Peyer's patch (tissue), 4 donors: Measurements from ENCODE around the gene IL22RA1. TPM values are rescaled to one million over a fixed set of nuclear protein-coding genes. Genes with fewer than 3 reads are reported as not detected.

ENCODE experiments used
- DNase-seq, 3 donors: peaks; one replicate each; pipeline ENCODE4 v3.0.0-alpha.2; 2017 to 2019
- H3K27ac ChIP-seq, 4 donors: fragments of 200-600 bp; sonication (generic); one replicate each; pipeline ENCODE4 v1.5.1; 2016 to 2019
- H3K27me3 ChIP-seq, 2 donors: fragments of 200-600 bp; sonication (generic); one replicate each; pipeline ENCODE4 v1.5.1; 2019
- H3K36me3 ChIP-seq, 3 donors: fragments of 200-600 bp; sonication (generic); one replicate each; pipeline ENCODE4 v1.5.1; 2016 to 2019
- H3K4me1 ChIP-seq, 4 donors: fragments of 200-600 bp; sonication (generic); one replicate each; pipeline ENCODE4 v1.5.1; 2016 to 2019
- H3K4me3 ChIP-seq, 4 donors: fragments of 200-600 bp; sonication (generic); 1 replicate in 3 of 4; 2 replicates in 1 of 4; pipeline ENCODE4 v1.5.1; 2016 to 2019; ENCODE audit warnings: mild to moderate bottlenecking in 1 of 4
- H3K9me3 ChIP-seq, 4 donors: fragments of 200-600 bp; sonication (generic); one replicate each; pipeline ENCODE4 v1.5.1; 2016 to 2019; ENCODE audit warnings: mild to moderate bottlenecking in 1 of 4
- CTCF ChIP-seq, 6 experiments: fragments of 450-650 bp in 4 of 6; fragments of 200-600 bp in 2 of 6; sonication (generic) in 1 of 6; IDR thresholded peaks; one replicate each; pipeline ENCODE4 v1.5.1; 2017 to 2019; ENCODE audit warnings: antibody characterized with exemption in 6 of 6, mild to moderate bottlenecking in 3 of 6, moderate library complexity in 1 of 6
- POLR2A ChIP-seq, 2 donors: fragments of 450-650 bp; IDR thresholded peaks; one replicate each; pipeline ENCODE4 v1.5.1; 2017; ENCODE audit warnings: antibody characterized with exemption in 2 of 2, mild to moderate bottlenecking in 2 of 2, moderate library complexity in 2 of 2
- total RNA-seq, 4 donors: library from RNA; depleted of rRNA; stranded (reverse); fragments of >200 nt; gene quantifications; one replicate each; pipeline ENCODE4 v1.1.0, GENCODE V29; 2016

Gene IL22RA1
- total RNA-seq, 4 donors from 2014 or later: 9.9 to 87.9 (median 74.5) TPM

GRCh38 chr1:24086466-24086865, 56.5 kb downstream of the IL22RA1 start:
- H3K36me3 ChIP-seq: no peaks in the 10 kb centered on the region
- H3K4me1 ChIP-seq: no peaks in the 10 kb centered on the region
- TF ChIP-seq CTCF (IDR thresholded peaks at IDR 0.05) (no peak), POLR2A (IDR thresholded peaks at IDR 0.05) (no peak)
- H3K27me3 ChIP-seq: no peaks in the 10 kb centered on the region
- no peak overlapping the region for H3K27ac ChIP-seq
- no peak overlapping the region for H3K4me3 ChIP-seq
- no peaks in the 10 kb centered on the region for H3K9me3 ChIP-seq
- DNase-seq: peak in 1 of 3 donors; percentile 31

GRCh38 chr1:24085546-24085945, 57.4 kb downstream of the IL22RA1 start:
- Histone ChIP-seq H3K27me3 (no peaks in the 10 kb centered on the region), H3K9me3 (no peaks in the 10 kb centered on the region), H3K4me3 (no peak overlapping the region), H3K27ac (no peak overlapping the region), H3K36me3 (no peaks in the 10 kb centered on the region), H3K4me1 (no peaks in the 10 kb centered on the region)
- DNase-seq: no peak
- TF ChIP-seq CTCF (IDR thresholded peaks at IDR 0.05) (no peak), POLR2A (IDR thresholded peaks at IDR 0.05) (no peak)

- H3K9me3 ChIP-seq: no peaks in the 10 kb centered on the region
- no peak for DNase-seq
- no peak overlapping the region for H3K27ac ChIP-seq
- H3K4me1 ChIP-seq: no peaks in the 10 kb centered on the region
- TF ChIP-seq CTCF (IDR thresholded peaks at IDR 0.05): no peak
- TF ChIP-seq POLR2A (IDR thresholded peaks at IDR 0.05): no peak
- no peaks in the 10 kb centered on the region for H3K27me3 ChIP-seq
- H3K36me3 ChIP-seq: no peaks in the 10 kb centered on the region
- no peak overlapping the region for H3K4me3 ChIP-seq
These were observed 57.9 kb downstream of the IL22RA1 start for GRCh38 chr1:24085007-24085406.

GRCh38 chr1:24084050-24084449, 58.9 kb downstream of the IL22RA1 start:
- Histone ChIP-seq H3K9me3 (no peaks in the 10 kb centered on the region), H3K4me3 (no peak overlapping the region), H3K27me3 (no peaks in the 10 kb centered on the region), H3K27ac (no peak overlapping the region), H3K4me1 (no peaks in the 10 kb centered on the region), H3K36me3 (no peaks in the 10 kb centered on the region)
- no peak for DNase-seq
- TF ChIP-seq CTCF (IDR thresholded peaks at IDR 0.05) (no peak), POLR2A (IDR thresholded peaks at IDR 0.05) (no peak)

- no peak for DNase-seq
- TF ChIP-seq CTCF (IDR thresholded peaks at IDR 0.05): no peak
- TF ChIP-seq POLR2A (IDR thresholded peaks at IDR 0.05): no peak
- H3K27ac ChIP-seq: no peak overlapping the region
- no peaks in the 10 kb centered on the region for H3K9me3 ChIP-seq
- H3K36me3 ChIP-seq: no peaks in the 10 kb centered on the region
- no peak overlapping the region for H3K4me3 ChIP-seq
- no peaks in the 10 kb centered on the region for H3K4me1 ChIP-seq
- H3K27me3 ChIP-seq: no peaks in the 10 kb centered on the region
These were observed 60.6 kb downstream of the IL22RA1 start for GRCh38 chr1:24082372-24082771.

- H3K27ac ChIP-seq: no peak overlapping the region
- no peak for TF ChIP-seq POLR2A (IDR thresholded peaks at IDR 0.05)
- no peak for TF ChIP-seq CTCF (IDR thresholded peaks at IDR 0.05)
- no peaks in the 10 kb centered on the region for H3K4me1 ChIP-seq
- H3K27me3 ChIP-seq: no peaks in the 10 kb centered on the region
- DNase-seq: no peak
- H3K4me3 ChIP-seq: no peak overlapping the region
- H3K9me3 ChIP-seq: no peaks in the 10 kb centered on the region
- H3K36me3 ChIP-seq: no peaks in the 10 kb centered on the region
These were observed 61.8 kb downstream of the IL22RA1 start for GRCh38 chr1:24081190-24081589.
